NCI-H2171 treated with DMSO at 0.1 percent for 48 hours (cell line): ENCODE results near the gene COL1A1.

Source experiments
- DNase-seq: peaks from one replicate; lab custom pipeline; 2025; lab: John Stamatoyannopoulos, UW

The COL1A1 gene

GRCh38 chr17:50172130-50172529 is 29.3 kb downstream of the COL1A1 start:
- no peak for DNase-seq

- no peak for DNase-seq
These were observed 29.9 kb downstream of the COL1A1 start for GRCh38 chr17:50171371-50172071.

GRCh38 chr17:50170662-50171370 is 30.6 kb downstream of the COL1A1 start:
- DNase-seq: no peak

GRCh38 chr17:50169881-50170459 is 31.5 kb downstream of the COL1A1 start:
- DNase-seq: no peak

GRCh38 chr17:50169121-50169764 is 32.2 kb downstream of the COL1A1 start:
- peak; percentile 70 for DNase-seq

GRCh38 chr17:50168319-50168718 is 33.1 kb downstream of the COL1A1 start:
- no peak for DNase-seq

- DNase-seq: no peak
These were observed 34.1 kb downstream of the COL1A1 start for GRCh38 chr17:50167371-50167770.

GRCh38 chr17:50166518-50167181 is 34.8 kb downstream of the COL1A1 start:
- no peak for DNase-seq

- no peak for DNase-seq
These were observed 35.4 kb downstream of the COL1A1 start, which contains the start of gene SGCA for GRCh38 chr17:50165867-50166517. TSS of gene SGCA (plus strand) at chr17:50166005. CDS start at chr17:50166041, 36 bp downstream.

GRCh38 chr17:50165466-50165865 is 36.0 kb downstream of the COL1A1 start:
- DNase-seq: no peak

- DNase-seq: no peak
These were observed 36.4 kb downstream of the COL1A1 start for GRCh38 chr17:50165066-50165465.

- no peak for DNase-seq
These were observed 36.8 kb downstream of the COL1A1 start for GRCh38 chr17:50164697-50164988.

GRCh38 chr17:50163843-50164696 is 37.4 kb downstream of the COL1A1 start:
- no peak for DNase-seq

- DNase-seq: no peak
These were observed 38.8 kb downstream of the COL1A1 start for GRCh38 chr17:50162466-50163254.

- no peak for DNase-seq
These were observed 39.5 kb downstream of the COL1A1 start for GRCh38 chr17:50161911-50162288.

- DNase-seq: peak; percentile 93
These were observed 40.2 kb downstream of the COL1A1 start for GRCh38 chr17:50161023-50161910.

GRCh38 chr17:50157891-50158290 is 43.5 kb downstream of the COL1A1 start:
- DNase-seq: no peak

- no peak for DNase-seq
These were observed 46.2 kb downstream of the COL1A1 start for GRCh38 chr17:50155115-50155819.
